DOHH2 (cell line): ENCODE results near the gene AP5S1.
"Not testable (repeated sequence)": the region's sequence is repeated elsewhere in the genome, so short reads cannot be mapped to it uniquely, and the experiment has no call there.

Source experiments
- H3F3A ChIP-seq: fragments of 200-600 bp; sonication (generic), shearing (Covaris generic); 2 replicates; pipeline ENCODE4 v1.6.0; 2016; ENCODE audit warnings: antibody characterized with exemption, mild to moderate bottlenecking; ENCODE audit not compliant: control insufficient read depth, insufficient read depth
- H3K27ac ChIP-seq: fragments of 200-600 bp; sonication (generic); 2 replicates; pipeline ENCODE4 v1.5.1; 2014; ENCODE audit warnings: low read depth, mild to moderate bottlenecking, low read length, moderate library complexity
- H3K27me3 ChIP-seq: fragments of 200-600 bp; sonication (generic); 2 replicates; pipeline ENCODE4 v1.6.1; 2014; ENCODE audit warnings: mild to moderate bottlenecking, low read length, mixed read lengths; ENCODE audit not compliant: control insufficient read depth
- H3K36me3 ChIP-seq: fragments of 200-600 bp; sonication (generic); 2 replicates; pipeline ENCODE4 v1.6.1; 2014; ENCODE audit warnings: mild to moderate bottlenecking, low read length, moderate library complexity, mixed read lengths; ENCODE audit not compliant: control insufficient read depth
- H3K4me1 ChIP-seq: fragments of 200-600 bp; sonication (generic); 2 replicates; pipeline ENCODE4 v1.6.1; 2014; ENCODE audit warnings: mild to moderate bottlenecking, low read length, mixed read lengths; ENCODE audit not compliant: control insufficient read depth
- H3K4me2 ChIP-seq: fragments of 200-600 bp; sonication (generic); 2 replicates; pipeline ENCODE4 v1.6.0; 2014; ENCODE audit warnings: mild to moderate bottlenecking, low read length, moderate library complexity
- H3K4me3 ChIP-seq: fragments of 200-600 bp; sonication (generic); 2 replicates; pipeline ENCODE4 v1.5.1; 2014; ENCODE audit warnings: mild to moderate bottlenecking, low read length, mixed read lengths
- H3K79me2 ChIP-seq: fragments of 200-600 bp; sonication (generic); 2 replicates; pipeline ENCODE4 v1.6.1; 2014; ENCODE audit warnings: mild to moderate bottlenecking, low read length, mixed read lengths; ENCODE audit not compliant: control insufficient read depth
- H3K9me2 ChIP-seq: fragments of 200-600 bp; sonication (generic); replicated peaks from 2 replicates; pipeline ENCODE4 v1.6.1; 2014; ENCODE audit warnings: mild to moderate bottlenecking, low read length, mixed read lengths; ENCODE audit not compliant: control insufficient read depth
- H3K9me3 ChIP-seq: fragments of 200-600 bp; sonication (generic); 2 replicates; pipeline ENCODE4 v1.6.1; 2014; ENCODE audit warnings: antibody characterized with exemption, low read length, mixed read lengths; ENCODE audit not compliant: control insufficient read depth, insufficient read depth
- H4K20me1 ChIP-seq: fragments of 200-600 bp; sonication (generic); 2 replicates; pipeline ENCODE4 v1.6.0; 2014; ENCODE audit warnings: low read depth, mild to moderate bottlenecking, antibody characterized with exemption, low read length, moderate library complexity; ENCODE audit not compliant: control insufficient read depth, insufficient read depth
- CTCF ChIP-seq: fragments of 200-600 bp; sonication (generic); IDR thresholded peaks from one replicate; pipeline ENCODE4 v1.5.1; 2014; ENCODE audit warnings: antibody characterized with exemption, mild to moderate bottlenecking, low read depth, low read length; ENCODE audit not compliant: poor library complexity, severe bottlenecking
- EZH2phosphoT487 ChIP-seq: fragments of 200-600 bp; sonication (generic); IDR thresholded peaks from 2 replicates; pipeline ENCODE4 v1.6.1; 2017; ENCODE audit warnings: borderline replicate concordance, mild to moderate bottlenecking, antibody characterized with exemption, low read length, moderate library complexity, mixed read lengths

Gene AP5S1

GRCh38 chr20:3787324-3788014, 32.9 kb upstream of the AP5S1 start:
- Histone ChIP-seq H3K4me1 (peaks cover 41% of the 10 kb centered on the region), H3K4me3 (peak overlapping the region; percentile 77)
- TF ChIP-seq CTCF = no peak
- no peak for TF ChIP-seq EZH2phosphoT487

DNA sequence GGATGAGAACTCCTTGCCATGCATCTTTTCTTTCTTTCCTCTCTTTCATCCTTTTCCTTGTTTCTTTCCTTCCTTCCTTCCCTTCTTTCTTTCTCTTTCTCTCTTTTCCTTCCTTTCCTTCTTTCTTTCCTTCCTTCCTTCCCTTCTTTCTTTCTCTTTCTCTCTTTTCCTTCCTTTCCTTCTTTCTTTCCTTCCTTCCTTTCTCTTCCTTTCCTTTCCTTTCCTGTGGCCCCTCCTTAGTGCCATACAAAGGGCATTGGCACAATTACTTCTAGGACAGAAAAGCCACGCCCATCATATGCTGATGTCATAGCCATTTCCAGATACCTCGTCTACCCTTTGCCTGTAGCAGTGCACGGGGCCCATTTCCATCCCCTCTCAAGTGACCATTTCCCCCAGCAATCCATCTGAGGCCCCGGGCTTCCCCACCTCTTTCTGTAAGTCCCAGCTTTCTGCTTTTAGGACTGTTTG, 31.6 kb upstream of the AP5S1 start:
- no peak overlapping the region for H3K4me3 ChIP-seq
- H3K27ac ChIP-seq = no peak overlapping the region
- H3K27me3 ChIP-seq = no peaks in the 10 kb centered on the region
- H3K9me2 ChIP-seq = no peaks in the 10 kb centered on the region
- TF ChIP-seq EZH2phosphoT487 = no peak
- no peak for TF ChIP-seq CTCF
- no peaks in the 10 kb centered on the region for H3K9me3 ChIP-seq
- H3F3A ChIP-seq = peaks cover 6% of the 10 kb centered on the region; the same call in 1 of the 2 replicates
- H3K4me2 ChIP-seq = peak overlapping the region; percentile 26; the same call in 1 of the 2 replicates
- peaks cover 34% of the 10 kb centered on the region for H3K79me2 ChIP-seq
- peaks cover 16% of the 10 kb centered on the region for H3K36me3 ChIP-seq
- H3K4me1 ChIP-seq = peaks cover 41% of the 10 kb centered on the region
- peaks cover 9% of the 10 kb centered on the region; the same call in 1 of the 2 replicates for H4K20me1 ChIP-seq

More at GRCh38 chr20:3787324-3788014, 32.9 kb upstream of the AP5S1 start:
- H3K9me3 ChIP-seq = no peaks in the 10 kb centered on the region
- peak overlapping the region; percentile 97 for H3K4me2 ChIP-seq
- no peaks in the 10 kb centered on the region for H3K27me3 ChIP-seq
- H3K79me2 ChIP-seq = peaks cover 40% of the 10 kb centered on the region
- H4K20me1 ChIP-seq = peaks cover 9% of the 10 kb centered on the region; the same call in 1 of the 2 replicates
- H3K9me2 ChIP-seq = no peaks in the 10 kb centered on the region
- H3K27ac ChIP-seq = no peak overlapping the region
- H3F3A ChIP-seq = peaks cover 7% of the 10 kb centered on the region
- peaks cover 21% of the 10 kb centered on the region for H3K36me3 ChIP-seq

DNA sequence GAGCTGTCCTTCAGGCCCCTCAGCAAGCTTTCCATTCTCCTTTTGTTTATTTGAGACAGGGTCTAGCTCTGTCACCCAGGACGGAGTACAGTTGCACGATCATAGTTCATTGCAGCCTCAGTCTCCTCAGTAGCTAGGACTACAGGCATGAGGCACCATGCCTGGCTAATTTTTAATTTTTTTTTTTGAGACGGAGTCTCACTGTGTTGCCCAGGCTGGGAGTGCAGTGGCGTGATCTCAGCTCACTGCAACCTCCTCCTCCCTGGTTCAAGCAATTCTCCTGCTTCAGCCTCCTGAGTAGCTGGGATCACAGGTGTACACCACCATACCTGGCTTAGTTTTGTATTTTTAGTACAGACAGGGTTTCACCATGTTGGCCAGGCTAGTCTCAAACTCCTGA, 31.1 kb upstream of the AP5S1 start:
- H3K27ac ChIP-seq, H3K27me3 ChIP-seq, H3K9me3 ChIP-seq, H3K4me3 ChIP-seq, H3F3A ChIP-seq, H3K9me2 ChIP-seq, H4K20me1 ChIP-seq: not testable (repeated sequence)
- Histone ChIP-seq H3K79me2 (peaks cover 30% of the 10 kb centered on the region), H3K4me1 (peaks cover 41% of the 10 kb centered on the region), H3K36me3 (peaks cover 14% of the 10 kb centered on the region), H3K4me2 (peak overlapping the region; percentile 26; the same call in 1 of the 2 replicates)

DNA sequence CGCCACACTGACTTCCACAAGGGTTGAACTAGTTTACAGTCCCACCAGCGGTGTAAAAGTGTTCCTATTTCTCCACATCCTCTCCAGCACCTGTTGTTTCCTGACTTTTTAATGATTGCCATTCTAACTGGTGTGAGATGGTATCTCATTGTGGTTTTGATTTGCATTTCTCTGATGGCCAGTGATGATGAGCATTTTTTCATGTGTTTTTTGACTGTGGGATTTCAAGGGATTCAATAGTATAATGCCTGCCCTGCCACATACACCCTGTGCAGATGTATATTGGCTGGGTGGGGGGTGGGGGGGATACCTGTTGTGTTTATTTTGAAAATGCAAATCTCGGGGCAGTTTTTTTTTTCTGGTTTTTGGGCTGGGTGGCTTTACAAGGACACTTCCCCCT, 26.2 kb upstream of the AP5S1 start:
- not testable (repeated sequence) for H3K27ac ChIP-seq, H3K4me2 ChIP-seq, H3K4me3 ChIP-seq, H3K9me2 ChIP-seq, H4K20me1 ChIP-seq, H3K9me3 ChIP-seq, H3K27me3 ChIP-seq, H3K36me3 ChIP-seq
- H3F3A ChIP-seq = peaks cover 16% of the 10 kb centered on the region
- peaks cover 26% of the 10 kb centered on the region for H3K79me2 ChIP-seq
- peaks cover 42% of the 10 kb centered on the region for H3K4me1 ChIP-seq
